GM19035 (cell line): Measurements from ENCODE around the gene COL4A1.

Experiments
- ATAC-seq: cut with Tn5 transposase; IDR thresholded peaks from one replicate; pipeline ENCODE4 v1.9.1; 2021; ENCODE audit not compliant: unreplicated experiment

Gene COL4A1

DNA sequence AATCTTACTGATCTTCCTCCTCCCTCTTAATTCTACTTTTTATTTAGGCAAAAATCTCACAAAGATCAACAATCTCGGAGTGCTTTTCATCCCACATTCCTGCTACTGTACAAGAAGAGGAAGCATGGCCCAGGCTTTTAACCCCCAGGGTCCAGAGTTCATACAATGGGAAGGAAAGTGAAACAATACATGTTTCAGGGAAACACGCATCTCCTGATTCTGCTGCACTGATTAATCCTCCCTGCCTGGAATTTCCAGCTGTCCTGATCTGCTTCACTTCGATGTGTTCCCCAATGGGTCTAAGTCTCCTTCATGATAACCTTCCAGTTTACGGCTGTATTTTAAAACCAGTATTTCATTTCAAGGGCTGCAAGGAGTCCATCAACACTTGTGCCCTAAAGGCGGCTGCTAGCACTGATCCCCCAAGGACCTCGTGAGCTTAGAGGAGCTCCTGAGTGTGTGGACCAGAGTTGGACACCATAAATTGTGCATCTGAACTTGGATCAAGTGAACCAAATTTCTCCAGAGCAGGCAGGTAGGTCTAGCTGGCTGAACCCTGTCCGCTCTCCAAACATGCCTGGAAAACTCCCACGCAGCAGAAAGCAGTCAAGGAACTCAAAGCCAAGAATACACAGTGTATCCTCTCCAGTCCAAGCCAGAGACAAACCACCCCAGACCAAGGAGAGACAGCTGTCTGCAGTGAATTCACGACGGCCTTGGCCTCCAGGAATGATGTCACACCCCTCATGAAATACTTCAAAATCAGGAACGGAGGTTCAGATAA lies 44.3 kb downstream of the COL4A1 start:
- no peak for ATAC-seq

DNA sequence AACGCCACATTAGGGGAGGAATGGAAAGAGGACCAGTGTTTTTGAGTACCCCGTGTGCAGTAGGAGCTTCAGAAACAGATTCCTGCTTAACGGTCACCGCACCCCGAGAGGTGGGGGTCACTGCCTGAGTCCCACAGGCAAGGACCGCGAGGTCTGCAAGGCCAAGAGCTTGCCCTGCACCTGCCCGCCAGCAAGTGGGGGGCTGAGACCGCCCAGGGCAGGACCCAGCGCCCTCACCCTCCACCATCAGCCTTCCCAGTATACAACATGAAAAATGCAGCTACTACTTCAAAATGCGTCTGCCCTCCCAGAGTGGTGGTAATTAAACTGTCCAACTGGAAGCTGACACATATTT lies 44.9 kb downstream of the COL4A1 start:
- no peak for ATAC-seq

DNA sequence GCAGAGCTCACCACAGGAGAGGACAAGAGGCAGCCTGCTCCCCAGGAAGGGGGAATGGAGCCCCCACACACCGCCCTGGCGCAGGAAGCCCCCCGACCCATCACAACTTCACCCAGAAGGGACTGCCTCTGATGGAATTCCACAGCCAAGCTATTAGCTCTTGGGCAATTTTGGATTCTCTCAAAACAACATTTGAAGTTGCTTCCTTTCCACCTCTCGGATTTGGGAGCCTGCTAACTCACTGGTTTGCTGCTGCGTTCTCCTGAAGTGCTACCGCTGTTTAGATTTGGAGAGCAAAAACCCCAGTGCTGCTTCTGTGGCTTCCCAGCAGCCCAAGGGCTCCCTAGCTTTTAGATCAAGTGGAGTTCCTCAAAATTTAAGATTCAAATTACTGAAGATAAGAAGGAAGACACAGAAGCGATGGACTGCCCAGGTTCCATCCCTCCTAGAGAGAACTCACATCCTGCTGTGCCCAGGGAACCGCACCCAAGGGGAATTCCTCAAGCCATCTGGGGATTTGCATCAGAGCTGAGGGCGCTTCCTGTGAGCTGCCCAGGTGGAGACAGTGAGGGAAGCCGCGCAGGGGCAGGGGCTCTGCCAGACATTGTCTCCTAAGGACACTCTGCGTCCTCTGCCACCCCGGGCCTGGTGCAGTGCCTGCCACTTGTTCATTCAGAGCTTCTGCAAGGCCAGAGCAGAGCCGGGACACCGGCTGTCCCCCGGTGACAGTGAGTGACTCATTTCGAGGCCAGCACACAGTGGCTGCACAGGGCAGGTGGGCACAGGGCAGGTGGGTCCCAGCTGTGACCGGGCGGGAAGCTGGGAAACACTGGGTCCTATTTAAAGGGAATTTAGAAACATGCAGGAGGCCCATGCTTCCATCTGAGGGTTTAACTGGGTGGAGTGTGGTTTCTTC lies 45.5 kb downstream of the COL4A1 start:
- ATAC-seq, result no peak

DNA sequence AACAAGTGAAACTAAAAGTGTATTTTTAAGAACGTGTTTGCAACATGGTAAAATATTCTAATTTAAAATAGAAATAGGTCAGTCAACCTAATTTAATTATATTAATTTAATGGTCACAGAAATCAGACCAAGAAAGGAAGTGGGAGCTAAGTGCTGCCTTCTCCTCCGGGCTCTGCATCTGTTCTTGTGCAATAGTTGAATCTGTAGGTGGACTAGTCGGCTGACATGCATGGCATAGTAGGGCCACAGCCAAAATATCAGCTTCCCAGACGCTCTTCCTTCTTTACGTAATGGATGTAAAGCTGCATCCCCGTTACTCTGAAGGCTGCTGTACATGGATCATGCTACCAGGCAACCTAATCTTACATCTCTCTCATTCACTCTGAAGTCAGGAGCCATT lies 47.3 kb downstream of the COL4A1 start:
- ATAC-seq, result no peak

DNA sequence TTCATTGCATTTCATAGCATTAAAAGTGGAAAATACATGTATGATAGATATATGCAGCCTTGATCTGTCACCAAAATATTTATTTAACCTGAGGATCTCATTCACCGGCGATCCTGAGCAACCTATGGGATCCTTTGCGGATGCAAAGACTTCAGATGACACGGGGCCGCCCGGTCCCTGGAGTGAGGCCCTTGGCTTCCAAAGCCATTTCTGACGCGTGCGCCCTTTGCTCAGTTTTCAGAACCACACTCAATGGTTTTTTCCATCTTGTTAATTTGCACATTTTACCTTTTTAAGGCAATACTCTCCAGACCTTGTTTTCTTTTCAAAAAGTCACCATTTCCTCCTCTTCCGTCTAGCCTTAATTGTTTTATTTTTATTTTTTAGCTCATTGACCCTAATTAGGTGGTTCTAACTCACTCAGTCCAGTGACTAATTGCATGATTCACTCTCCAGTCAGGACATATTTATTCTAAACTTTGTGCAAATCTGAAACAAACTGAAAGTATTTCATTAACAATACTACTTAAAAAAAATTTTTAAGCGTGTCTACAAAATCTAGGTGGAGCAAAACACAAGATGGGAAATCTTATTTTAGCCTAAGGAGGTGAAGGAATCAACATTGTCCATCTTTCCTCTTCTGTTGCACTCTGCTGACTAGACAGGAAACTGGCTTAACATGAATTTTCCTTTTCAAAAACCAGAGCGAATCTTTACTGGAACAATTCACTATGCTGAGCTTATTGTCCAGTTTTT lies 47.9 kb downstream of the COL4A1 start:
- ATAC-seq, result no peak

DNA sequence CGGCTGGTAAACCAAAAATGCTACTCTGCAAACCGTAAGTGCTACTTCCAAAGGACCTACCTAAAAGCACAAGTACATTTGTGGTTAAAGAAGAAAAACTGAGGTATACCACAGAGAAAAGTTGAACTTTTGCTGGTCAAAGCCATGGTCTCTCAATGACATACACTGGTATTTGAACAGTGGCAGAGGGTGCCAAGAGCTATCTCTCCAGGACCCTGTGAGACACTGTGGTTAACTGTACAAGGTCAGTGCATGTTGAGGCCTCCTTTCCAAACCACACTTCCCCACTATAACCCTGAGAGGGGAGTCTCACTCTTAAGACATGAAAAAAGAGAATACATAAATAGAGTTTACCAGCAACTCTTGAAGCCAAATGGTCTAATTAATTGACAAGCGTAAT lies 49.5 kb downstream of the COL4A1 start:
- no peak for ATAC-seq

DNA sequence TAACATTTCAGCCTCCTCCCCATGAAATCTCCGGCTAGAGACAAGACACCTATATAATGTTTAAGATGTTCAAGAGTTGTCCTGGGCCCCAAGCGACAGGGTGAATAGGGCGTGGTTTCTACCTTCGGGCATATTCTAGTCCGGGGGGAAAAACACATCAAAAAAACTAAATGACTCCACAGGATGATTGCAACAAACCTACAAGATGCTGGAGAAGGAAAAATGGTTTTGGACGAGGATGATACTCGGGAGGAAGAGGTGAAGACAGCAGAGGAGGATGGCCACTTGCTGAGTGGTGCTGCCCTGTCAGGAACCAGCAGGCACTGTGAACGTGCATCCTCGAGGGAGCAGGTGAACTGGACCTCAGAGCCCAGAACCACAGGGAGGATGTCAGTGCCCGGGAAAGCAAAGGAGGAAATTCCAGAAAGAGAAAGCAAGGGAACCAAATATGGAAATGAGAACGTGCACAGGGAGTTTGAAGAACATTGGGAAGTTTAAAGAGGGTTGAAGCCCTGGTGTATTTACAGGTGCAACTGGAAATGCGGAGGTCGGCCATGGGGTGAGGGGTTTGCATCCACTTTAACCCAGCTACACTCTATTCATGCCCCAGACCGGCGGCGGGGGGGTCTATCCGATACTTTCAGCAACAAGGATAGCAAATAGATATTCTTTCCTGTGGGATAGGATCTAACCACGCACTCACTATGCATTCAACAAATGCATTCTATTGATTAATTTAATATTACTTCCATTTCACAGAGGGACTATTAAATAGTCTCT lies 50.6 kb downstream of the COL4A1 start:
- ATAC-seq, result no peak

DNA sequence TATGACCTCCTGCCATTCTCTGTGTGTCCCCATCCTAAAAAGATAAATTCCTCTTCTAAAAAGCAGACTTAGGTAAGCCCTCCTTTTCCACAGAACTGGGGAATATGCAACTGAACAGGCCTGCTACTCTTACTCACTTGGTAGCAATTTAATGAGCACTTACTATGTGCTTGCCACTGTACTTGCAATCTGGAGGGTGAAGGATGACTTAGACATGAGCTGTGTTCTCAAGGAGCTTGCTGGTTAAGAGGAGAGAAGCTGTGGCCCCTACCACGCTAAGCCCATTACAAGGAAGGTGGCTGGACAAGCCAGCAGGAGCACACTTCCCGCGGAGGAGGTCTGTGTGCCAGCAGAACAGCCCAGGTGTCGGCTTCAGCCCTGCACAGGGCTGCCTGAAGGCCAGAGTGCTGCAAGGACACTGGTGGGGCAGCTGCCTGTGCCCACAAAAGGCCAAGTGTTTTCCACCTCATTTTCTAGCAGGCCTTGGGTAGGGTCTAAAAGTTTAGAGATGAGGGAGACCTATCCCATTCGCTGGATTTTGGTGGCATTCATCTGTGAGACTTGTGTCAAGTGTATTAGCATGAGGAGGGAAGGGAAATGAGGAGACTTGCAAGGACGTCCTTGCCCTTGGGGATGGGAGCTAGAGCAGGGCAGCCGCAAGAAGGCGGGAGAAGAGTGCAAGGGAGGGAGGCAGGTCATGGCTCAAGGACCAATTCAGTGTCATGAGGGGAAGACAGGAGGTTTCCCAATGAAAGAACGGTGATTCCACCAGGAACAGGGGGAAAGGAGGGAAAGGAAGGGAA lies 52.0 kb downstream of the COL4A1 start:
- no peak for ATAC-seq

DNA sequence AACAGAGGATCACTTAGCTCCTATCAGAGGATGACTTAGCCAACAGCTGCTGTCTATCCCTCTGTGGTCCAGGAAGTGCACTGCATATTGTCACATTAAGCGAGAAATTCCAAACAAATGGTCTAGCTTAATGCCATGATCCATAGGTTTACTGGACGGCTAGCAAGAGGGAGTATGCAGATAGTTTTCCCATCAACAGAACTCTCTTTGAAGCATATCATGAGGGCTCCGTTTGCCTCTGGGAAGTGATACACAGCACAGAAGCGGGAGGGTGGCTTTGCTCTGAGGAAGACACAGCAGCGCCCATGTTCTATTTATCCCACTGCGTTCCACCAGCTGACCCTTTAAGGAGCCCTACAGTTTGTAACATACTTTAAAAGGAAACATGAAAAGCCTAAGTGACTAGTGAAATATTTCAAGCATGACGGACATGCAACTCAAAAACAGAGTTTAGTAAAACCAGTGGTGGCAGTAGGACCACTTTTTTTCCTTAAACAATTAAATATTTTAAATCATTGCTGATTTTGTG lies 52.7 kb downstream of the COL4A1 start:
- no peak for ATAC-seq

DNA sequence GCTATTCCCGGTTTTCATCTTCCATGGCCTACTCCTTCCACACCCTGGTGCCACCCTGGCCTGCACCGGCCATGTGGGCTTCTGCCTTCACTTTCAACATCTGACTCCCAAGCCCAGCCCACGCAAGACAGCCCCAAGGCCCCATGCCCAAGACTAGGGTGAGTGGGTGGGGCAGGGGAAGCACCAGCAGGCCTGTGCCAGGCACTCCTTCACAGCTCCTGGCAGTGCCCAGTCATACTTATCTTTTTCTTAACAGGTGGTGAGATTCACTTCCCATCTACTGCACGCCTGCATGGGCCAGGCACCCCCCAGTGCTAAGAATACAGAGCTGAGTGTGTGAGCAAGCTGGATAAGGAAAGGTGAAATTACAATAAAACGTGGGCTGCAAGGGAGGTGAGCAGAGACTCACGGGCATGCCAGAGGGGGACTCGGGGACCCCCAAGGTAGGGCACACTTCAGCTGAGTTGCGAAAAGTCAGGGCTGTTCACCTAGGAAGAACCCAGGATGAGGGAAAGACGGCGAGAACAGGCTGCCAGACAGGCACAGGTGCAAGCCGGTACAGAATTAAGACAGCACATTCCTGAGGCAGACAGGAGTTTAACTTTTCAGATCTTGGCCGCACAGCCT lies 55.7 kb downstream of the COL4A1 start:
- no peak for ATAC-seq

DNA sequence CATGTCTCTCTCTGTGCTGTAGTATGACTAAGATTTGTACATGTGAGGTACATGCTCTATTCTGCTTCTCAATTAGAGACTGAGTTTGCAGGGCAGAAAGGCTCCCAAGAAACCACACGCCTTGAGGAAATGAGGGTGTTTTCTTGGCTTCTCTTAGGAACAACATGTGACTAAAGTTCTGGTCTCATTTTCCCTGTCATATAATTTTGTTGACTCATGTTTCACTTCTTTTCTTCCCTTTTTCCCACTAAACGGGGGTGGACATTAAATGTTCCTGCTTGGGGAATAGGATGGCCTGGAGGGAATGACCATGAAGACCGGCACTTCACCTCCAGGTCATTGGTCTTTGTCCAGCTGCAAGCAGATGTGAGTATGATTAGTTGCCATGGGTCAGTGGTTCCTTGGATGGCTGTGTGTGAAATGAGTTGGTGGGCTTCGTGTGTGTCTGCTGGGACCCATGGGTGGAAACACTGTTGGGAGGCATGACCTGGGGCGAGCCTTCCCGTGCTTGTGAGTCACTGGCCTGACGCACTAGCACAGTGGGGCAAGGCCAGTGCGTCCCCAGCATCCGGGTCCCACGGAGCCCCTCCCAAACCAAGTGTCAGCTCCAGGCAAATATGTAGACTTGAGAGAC lies 56.6 kb downstream of the COL4A1 start:
- no peak for ATAC-seq

DNA sequence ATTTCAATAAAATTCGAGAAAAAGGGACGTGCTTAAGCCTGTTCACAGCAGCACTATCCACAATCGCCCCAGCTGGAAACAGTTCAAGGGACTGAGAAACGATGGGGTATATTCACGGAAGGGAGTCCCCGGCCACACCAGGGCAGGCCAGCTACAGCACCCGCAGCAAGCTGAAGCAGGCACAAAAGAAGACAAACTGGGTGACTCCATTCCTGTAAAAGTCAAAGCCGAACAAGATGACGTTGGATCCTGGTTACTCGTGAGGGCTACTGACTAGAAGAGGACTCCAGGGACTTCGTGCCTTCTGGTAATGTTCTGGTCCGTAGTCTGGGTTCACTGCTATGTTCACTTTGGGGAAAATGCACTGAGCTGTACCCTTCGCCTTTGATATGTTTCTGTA lies 57.6 kb downstream of the COL4A1 start:
- ATAC-seq, result no peak

DNA sequence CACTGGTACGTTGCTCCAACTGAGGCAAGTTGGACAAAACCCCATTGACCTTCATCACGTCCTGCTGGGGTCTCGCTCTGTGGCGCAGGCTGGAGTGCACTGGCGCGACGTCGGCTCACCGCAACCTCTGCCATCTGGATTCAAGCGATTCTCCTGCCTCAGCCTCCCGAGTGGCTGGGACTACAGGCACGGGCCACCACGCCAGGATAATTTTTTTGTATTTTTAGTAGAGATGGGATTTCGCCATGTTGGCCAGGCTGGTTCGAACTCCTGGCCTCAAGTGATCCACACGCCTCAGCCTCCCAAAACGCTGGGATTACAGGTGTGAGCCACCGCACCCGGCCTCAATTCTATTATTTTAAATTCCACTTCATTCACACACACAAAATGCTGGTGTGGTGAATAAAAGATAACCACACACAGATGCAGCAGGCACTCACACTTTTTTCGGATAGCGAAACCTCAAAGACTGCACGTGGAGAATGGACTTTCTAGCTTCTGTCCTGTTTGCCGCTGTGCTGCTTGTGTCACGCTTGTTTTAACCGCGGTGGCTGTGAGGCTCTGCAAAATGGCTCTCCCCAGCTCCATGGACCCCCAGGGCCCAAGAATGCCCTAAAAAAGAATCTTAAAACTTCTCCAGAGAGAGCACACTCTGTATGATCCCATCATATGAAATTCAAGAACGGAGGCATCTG lies 58.4 kb downstream of the COL4A1 start:
- no peak for ATAC-seq

DNA sequence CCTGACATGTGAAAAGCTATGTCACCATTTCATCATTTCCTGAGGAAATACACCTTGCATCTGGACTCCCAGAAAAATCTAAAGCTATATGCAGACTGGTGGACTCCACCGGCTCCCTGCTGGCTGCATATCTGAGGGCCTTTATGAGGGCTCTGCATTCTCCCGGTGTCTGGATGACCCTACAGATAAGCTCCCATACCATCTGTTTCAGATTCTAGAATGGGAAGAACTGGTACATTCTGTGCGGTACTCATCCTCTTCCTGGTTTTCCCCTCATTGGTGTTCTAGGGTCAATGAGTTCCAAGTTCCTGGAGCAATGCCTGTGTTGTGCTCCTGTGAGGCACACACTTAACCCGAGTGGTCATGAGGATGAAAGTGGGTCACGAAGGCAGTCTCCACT lies 60.4 kb downstream of the COL4A1 start:
- no peak for ATAC-seq

DNA sequence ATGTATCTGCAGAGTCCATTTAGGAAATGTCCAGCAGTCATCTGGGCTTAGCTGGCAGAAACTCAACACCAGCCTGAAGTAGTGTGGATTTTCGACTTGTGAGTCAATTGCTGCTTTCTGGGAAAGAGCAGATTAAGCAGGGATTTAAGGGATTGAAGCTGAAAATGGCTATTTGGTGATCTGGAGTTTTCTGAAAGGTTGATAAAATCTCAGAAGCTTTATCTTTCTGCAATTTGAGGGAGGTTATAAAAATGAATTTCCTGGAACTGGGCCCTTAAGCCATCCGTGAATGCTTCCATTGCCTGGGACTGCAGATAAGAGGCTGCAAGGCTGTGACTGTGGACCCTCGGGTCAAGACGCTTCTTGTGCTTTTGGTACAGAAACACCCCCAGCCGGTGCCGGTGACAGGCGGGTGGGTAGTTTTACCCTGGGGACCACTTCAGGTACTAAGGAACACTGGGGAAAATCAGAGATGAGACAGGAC lies 61.5 kb downstream of the COL4A1 start:
- no peak for ATAC-seq

DNA sequence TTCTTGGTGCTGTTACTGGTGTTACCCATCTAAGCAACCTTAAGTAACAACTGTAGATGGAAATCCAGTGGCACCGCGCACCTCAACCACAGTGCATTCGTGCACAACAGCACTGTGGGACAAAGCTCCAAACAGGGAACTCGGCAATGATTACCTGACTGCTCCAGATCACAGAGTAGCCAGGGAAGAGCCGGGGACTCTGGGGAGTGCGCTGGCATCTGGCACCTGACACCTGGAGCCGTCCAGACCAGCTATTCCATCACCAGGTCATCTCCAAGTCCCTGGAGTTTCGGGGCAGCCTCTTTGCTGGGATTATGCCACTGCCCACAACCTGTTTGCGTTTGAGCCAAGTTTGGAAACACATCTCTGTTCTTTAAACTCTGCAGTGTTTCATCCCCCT lies 62.0 kb downstream of the COL4A1 start:
- ATAC-seq, result no peak

DNA sequence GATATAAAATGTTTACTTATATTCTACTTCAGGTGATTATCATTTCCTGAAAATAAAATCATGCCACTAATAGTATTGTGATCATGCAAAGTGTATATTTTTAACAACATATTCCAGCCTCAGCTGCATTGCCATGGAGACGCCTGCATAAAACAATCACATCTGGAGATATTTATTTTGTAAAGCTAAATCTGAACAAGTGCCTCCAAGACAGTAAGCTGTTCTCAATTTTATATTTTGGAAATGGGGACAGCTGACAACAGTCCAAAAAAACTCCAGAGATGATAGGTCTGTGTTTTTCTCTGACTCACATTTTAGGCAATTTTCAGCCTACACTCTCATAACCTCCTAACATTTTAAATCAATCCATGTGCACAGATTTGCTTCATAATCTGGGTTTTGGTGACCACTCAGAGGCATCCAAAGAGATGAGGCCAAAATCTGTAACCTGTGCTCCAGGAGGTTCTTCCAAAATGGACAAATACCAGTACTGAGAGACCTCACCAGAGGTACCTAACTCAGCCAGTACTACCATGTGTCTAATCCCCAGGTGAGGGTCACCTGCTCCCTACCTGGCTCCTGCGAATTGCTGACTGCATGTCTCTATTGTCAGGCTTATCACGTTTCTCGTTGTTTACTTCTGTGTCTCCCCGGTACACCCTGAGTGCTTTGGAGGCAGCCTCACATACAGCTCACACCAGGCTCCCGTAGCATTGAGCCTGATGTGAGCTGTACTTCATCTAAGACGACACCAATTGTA lies 62.7 kb downstream of the COL4A1 start:
- ATAC-seq, result no peak
